HEK293 (cell line): Measurements from ENCODE around the gene CSF3R.

ENCODE experiments used
- CTCF ChIA-PET: fragments of 350-600 bp; formaldehyde crosslinking; extraction: SDS; loops from one replicate; lab custom pipeline; 2021; ENCODE audit warnings: antibody characterized with exemption; lab: Yijun Ruan, JAX
- POLR2A ChIA-PET: fragments of 300-600 bp; formaldehyde crosslinking; extraction: SDS; loops from one replicate; lab custom pipeline; 2020; ENCODE audit warnings: antibody characterized with exemption, inconsistent platforms; lab: Yijun Ruan, JAX
- H3K27ac ChIP-seq: fragments of 200-500 bp; sonication (Bioruptor generic); 2 replicates; pipeline ENCODE4 v1.5.1; 2014; ENCODE audit warnings: low read depth, low read length, control low read depth, inconsistent platforms; ENCODE audit errors: extremely low read depth
- H3K36me3 ChIP-seq, 2 experiments: fragments of 200-500 bp in 1 of 2; sonication (Bioruptor generic) in 1 of 2; 1 replicate in 1 of 2; 2 replicates in 1 of 2; pipeline ENCODE4 v1.5.1; 2014 to 2017; ENCODE audit warnings: inconsistent platforms in 2 of 2, low read length in 2 of 2; ENCODE audit not compliant: control insufficient read depth in 2 of 2, insufficient read depth in 1 of 2
- H3K4me1 ChIP-seq: fragments of 200-500 bp; sonication (Bioruptor generic); 2 replicates; pipeline ENCODE4 v1.5.1; 2014; ENCODE audit warnings: mild to moderate bottlenecking, low read length, inconsistent platforms; ENCODE audit not compliant: control insufficient read depth, insufficient read depth
- H3K4me3 ChIP-seq: 2 replicates; pipeline ENCODE4 v1.5.1; 2011; ENCODE audit warnings: low read depth, mild to moderate bottlenecking, control low read depth, low read length, moderate library complexity
- H3K9me3 ChIP-seq: fragments of 200-500 bp; sonication (Bioruptor generic); 2 replicates; pipeline ENCODE4 v1.5.1; 2014; ENCODE audit warnings: low read depth, low read length, inconsistent platforms; ENCODE audit not compliant: control insufficient read depth, insufficient read depth
- KLF8 ChIP-seq: fragments of 450-650 bp; formaldehyde crosslinking; IDR thresholded peaks from 2 replicates; pipeline ENCODE4 v1.5.1; 2016; ENCODE audit warnings: missing biosample characterization, missing genetic modification characterization
- SCRT1 ChIP-seq: fragments of 450-650 bp; formaldehyde crosslinking; IDR thresholded peaks from 2 replicates; pipeline ENCODE4 v1.5.1; 2016; ENCODE audit warnings: missing biosample characterization, missing genetic modification characterization, borderline replicate concordance
- YY2 ChIP-seq: fragments of 450-650 bp; formaldehyde crosslinking; IDR thresholded peaks from 2 replicates; pipeline ENCODE4 v1.5.1; 2016; ENCODE audit warnings: missing biosample characterization, missing genetic modification characterization
- ZNF146 ChIP-seq: fragments of 450-650 bp; formaldehyde crosslinking; IDR thresholded peaks from 2 replicates; pipeline ENCODE4 v1.5.1; 2016; ENCODE audit warnings: missing biosample characterization, missing genetic modification characterization
- ZNF544 ChIP-seq: fragments of 450-650 bp; formaldehyde crosslinking; IDR thresholded peaks from 2 replicates; pipeline ENCODE4 v1.5.0; 2017; ENCODE audit warnings: missing biosample characterization, missing genetic modification characterization
- ZNF621 ChIP-seq: fragments of 450-650 bp; formaldehyde crosslinking; IDR thresholded peaks from 2 replicates; pipeline ENCODE4 v1.5.1; 2017; ENCODE audit warnings: missing biosample characterization, missing genetic modification characterization
- ZNF624 ChIP-seq: fragments of 450-650 bp; formaldehyde crosslinking; IDR thresholded peaks from 2 replicates; pipeline ENCODE4 v1.5.1; 2017; ENCODE audit warnings: missing biosample characterization, missing genetic modification characterization
- ZNF654 ChIP-seq: fragments of 450-650 bp; formaldehyde crosslinking; IDR thresholded peaks from 2 replicates; pipeline ENCODE4 v1.5.1; 2016; ENCODE audit warnings: low read depth, missing biosample characterization, missing genetic modification characterization
- TF ChIP-seq, protein P1 (sequence below): fragments of 450-650 bp; formaldehyde crosslinking; IDR thresholded peaks from 2 replicates; pipeline ENCODE4 v1.5.0; 2017; ENCODE audit warnings: missing biosample characterization, missing genetic modification characterization, borderline replicate concordance
- TF ChIP-seq, protein P2 (sequence below): fragments of 450-650 bp; formaldehyde crosslinking; IDR thresholded peaks from 2 replicates; pipeline ENCODE4 v1.5.1; 2016; ENCODE audit warnings: missing biosample characterization, missing genetic modification characterization, low read depth
- TF ChIP-seq, protein P3 (sequence below): fragments of 450-650 bp; formaldehyde crosslinking; IDR thresholded peaks from 2 replicates; pipeline ENCODE4 v1.5.1; 2016; ENCODE audit warnings: missing biosample characterization, missing genetic modification characterization
- TF ChIP-seq, protein P4 (sequence below): fragments of 450-650 bp; formaldehyde crosslinking; IDR thresholded peaks from 2 replicates; pipeline ENCODE4 v1.5.1; 2016; ENCODE audit warnings: missing biosample characterization, missing genetic modification characterization
- TF ChIP-seq, protein P5 (sequence below): fragments of 450-650 bp; formaldehyde crosslinking; IDR thresholded peaks from 2 replicates; pipeline ENCODE4 v1.5.1; 2016; ENCODE audit warnings: missing biosample characterization, missing genetic modification characterization
- TF ChIP-seq, protein P6 (sequence below): fragments of 450-650 bp; formaldehyde crosslinking; IDR thresholded peaks from 2 replicates; pipeline ENCODE4 v1.5.1; 2016; ENCODE audit warnings: missing biosample characterization, missing genetic modification characterization, borderline replicate concordance
- TF ChIP-seq, protein P7 (sequence below): fragments of 450-650 bp; formaldehyde crosslinking; IDR thresholded peaks from 2 replicates; pipeline ENCODE4 v1.5.1; 2016; ENCODE audit warnings: missing biosample characterization, missing genetic modification characterization, borderline replicate concordance

CSF3R gene

DNA sequence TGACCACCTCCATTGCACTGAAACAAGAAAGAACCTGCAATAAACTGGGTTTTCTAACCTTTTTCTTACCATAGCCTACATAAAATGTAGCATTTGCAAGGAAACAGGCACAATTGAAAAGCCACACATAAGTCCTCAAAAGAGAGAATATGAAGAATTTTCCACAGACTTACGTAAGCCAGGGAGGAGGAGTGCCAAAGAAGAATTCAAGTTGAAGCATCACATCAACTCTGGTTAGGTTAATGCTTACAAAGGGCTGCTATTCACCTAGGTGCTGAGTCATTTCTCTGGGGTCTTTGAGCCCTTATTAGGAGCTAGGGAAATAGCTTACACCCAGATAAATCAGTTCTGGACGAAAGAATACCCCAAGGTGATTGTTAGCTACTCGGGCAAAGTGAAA, 42.1 kb downstream of the CSF3R start:
- H3K4me1 ChIP-seq = no peaks in the 10 kb centered on the region
- POLR2A ChIA-PET = no interaction called here
- H3K27ac ChIP-seq = no peak overlapping the region
- TF ChIP-seq YY2 (tag by site-specific recombination) = no peak
- no peak for TF ChIP-seq KLF8 (tag by site-specific recombination)
- TF ChIP-seq SCRT1 (tag by site-specific recombination) = no peak
- TF ChIP-seq, protein P1, sequence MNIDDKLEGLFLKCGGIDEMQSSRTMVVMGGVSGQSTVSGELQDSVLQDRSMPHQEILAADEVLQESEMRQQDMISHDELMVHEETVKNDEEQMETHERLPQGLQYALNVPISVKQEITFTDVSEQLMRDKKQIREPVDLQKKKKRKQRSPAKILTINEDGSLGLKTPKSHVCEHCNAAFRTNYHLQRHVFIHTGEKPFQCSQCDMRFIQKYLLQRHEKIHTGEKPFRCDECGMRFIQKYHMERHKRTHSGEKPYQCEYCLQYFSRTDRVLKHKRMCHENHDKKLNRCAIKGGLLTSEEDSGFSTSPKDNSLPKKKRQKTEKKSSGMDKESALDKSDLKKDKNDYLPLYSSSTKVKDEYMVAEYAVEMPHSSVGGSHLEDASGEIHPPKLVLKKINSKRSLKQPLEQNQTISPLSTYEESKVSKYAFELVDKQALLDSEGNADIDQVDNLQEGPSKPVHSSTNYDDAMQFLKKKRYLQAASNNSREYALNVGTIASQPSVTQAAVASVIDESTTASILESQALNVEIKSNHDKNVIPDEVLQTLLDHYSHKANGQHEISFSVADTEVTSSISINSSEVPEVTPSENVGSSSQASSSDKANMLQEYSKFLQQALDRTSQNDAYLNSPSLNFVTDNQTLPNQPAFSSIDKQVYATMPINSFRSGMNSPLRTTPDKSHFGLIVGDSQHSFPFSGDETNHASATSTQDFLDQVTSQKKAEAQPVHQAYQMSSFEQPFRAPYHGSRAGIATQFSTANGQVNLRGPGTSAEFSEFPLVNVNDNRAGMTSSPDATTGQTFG (tag by site-specific recombination) = no peak
- TF ChIP-seq ZNF624 (tag by site-specific recombination) = no peak
- no peak for TF ChIP-seq ZNF146 (tag by site-specific recombination)
- TF ChIP-seq, protein P2, sequence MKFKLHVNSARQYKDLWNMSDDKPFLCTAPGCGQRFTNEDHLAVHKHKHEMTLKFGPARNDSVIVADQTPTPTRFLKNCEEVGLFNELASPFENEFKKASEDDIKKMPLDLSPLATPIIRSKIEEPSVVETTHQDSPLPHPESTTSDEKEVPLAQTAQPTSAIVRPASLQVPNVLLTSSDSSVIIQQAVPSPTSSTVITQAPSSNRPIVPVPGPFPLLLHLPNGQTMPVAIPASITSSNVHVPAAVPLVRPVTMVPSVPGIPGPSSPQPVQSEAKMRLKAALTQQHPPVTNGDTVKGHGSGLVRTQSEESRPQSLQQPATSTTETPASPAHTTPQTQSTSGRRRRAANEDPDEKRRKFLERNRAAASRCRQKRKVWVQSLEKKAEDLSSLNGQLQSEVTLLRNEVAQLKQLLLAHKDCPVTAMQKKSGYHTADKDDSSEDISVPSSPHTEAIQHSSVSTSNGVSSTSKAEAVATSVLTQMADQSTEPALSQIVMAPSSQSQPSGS = no peak
- TF ChIP-seq ZNF544 (tag by site-specific recombination) = no peak
- TF ChIP-seq, protein P3, sequence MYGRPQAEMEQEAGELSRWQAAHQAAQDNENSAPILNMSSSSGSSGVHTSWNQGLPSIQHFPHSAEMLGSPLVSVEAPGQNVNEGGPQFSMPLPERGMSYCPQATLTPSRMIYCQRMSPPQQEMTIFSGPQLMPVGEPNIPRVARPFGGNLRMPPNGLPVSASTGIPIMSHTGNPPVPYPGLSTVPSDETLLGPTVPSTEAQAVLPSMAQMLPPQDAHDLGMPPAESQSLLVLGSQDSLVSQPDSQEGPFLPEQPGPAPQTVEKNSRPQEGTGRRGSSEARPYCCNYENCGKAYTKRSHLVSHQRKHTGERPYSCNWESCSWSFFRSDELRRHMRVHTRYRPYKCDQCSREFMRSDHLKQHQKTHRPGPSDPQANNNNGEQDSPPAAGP (tag by site-specific recombination) = no peak
- TF ChIP-seq, protein P4, sequence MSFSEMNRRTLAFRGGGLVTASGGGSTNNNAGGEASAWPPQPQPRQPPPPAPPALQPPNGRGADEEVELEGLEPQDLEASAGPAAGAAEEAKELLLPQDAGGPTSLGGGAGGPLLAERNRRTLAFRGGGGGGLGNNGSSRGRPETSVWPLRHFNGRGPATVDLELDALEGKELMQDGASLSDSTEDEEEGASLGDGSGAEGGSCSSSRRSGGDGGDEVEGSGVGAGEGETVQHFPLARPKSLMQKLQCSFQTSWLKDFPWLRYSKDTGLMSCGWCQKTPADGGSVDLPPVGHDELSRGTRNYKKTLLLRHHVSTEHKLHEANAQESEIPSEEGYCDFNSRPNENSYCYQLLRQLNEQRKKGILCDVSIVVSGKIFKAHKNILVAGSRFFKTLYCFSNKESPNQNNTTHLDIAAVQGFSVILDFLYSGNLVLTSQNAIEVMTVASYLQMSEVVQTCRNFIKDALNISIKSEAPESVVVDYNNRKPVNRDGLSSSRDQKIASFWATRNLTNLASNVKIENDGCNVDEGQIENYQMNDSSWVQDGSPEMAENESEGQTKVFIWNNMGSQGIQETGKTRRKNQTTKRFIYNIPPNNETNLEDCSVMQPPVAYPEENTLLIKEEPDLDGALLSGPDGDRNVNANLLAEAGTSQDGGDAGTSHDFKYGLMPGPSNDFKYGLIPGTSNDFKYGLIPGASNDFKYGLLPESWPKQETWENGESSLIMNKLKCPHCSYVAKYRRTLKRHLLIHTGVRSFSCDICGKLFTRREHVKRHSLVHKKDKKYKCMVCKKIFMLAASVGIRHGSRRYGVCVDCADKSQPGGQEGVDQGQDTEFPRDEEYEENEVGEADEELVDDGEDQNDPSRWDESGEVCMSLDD (tag by site-specific recombination) = no peak
- no peak for TF ChIP-seq ZNF654
- TF ChIP-seq, protein P5, sequence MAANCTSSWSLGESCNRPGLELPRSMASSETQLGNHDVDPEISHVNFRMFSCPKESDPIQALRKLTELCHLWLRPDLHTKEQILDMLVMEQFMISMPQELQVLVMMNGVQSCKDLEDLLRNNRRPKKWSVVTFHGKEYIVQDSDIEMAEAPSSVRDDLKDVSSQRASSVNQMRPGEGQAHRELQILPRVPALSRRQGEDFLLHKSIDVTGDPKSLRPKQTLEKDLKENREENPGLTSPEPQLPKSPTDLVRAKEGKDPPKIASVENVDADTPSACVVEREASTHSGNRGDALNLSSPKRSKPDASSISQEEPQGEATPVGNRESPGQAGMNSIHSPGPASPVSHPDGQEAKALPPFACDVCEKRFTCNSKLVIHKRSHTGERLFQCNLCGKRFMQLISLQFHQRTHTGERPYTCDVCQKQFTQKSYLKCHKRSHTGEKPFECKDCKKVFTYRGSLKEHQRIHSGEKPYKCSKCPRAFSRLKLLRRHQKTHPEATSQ (tag by site-specific recombination) = no peak
- no peak for TF ChIP-seq ZNF621
- H3K4me3 ChIP-seq = no peak overlapping the region
- CTCF ChIA-PET = interaction anchor here (1.1 kb wide), 1 partner anchor 10 kb away, joined by 3 read pairs; the partner anchor contains the start of gene OSCP1
- peaks cover 0 to 14% of the 10 kb centered on the region in 2 experiments; a peak in 2 of 3 replicates for H3K36me3 ChIP-seq
- no peaks in the 10 kb centered on the region for H3K9me3 ChIP-seq

DNA sequence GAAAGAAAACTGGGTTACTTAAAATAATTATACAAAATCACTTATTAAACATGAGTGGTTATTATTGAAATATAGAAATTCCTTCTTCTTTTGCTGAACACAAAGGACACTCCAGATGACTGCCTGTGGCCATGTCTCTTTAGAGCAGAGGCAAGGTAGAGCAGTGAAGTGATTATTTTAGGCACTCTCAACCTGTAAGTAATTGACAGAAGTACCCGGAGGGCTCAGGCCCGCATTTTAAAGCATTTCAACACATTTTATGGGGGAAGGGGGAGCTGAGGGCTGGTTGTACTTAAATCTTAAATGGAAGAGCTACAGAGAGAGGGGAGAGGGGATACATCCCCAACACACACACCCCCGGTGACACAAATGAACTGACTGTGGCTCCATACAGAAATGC, 42.7 kb downstream of the CSF3R start:
- ChIA-PET POLR2A (no interaction called here), CTCF (interaction anchor here (0.5 to 1.1 kb wide), 2 partner anchors 10 to 30 kb away, joined by 3 read pairs; partner anchors contain the start of gene OSCP1)
- H3K36me3 ChIP-seq = peaks cover 0 to 14% of the 10 kb centered on the region in 2 experiments; a peak in 2 of 3 replicates
- TF ChIP-seq, protein P6, sequence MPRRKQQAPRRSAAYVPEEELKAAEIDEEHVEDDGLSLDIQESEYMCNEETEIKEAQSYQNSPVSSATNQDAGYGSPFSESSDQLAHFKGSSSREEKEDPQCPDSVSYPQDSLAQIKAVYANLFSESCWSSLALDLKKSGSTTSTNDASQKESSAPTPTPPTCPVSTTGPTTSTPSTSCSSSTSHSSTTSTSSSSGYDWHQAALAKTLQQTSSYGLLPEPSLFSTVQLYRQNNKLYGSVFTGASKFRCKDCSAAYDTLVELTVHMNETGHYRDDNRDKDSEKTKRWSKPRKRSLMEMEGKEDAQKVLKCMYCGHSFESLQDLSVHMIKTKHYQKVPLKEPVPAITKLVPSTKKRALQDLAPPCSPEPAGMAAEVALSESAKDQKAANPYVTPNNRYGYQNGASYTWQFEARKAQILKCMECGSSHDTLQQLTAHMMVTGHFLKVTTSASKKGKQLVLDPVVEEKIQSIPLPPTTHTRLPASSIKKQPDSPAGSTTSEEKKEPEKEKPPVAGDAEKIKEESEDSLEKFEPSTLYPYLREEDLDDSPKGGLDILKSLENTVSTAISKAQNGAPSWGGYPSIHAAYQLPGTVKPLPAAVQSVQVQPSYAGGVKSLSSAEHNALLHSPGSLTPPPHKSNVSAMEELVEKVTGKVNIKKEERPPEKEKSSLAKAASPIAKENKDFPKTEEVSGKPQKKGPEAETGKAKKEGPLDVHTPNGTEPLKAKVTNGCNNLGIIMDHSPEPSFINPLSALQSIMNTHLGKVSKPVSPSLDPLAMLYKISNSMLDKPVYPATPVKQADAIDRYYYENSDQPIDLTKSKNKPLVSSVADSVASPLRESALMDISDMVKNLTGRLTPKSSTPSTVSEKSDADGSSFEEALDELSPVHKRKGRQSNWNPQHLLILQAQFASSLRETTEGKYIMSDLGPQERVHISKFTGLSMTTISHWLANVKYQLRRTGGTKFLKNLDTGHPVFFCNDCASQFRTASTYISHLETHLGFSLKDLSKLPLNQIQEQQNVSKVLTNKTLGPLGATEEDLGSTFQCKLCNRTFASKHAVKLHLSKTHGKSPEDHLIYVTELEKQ (tag by site-specific recombination) = no peak
- TF ChIP-seq, protein P7, sequence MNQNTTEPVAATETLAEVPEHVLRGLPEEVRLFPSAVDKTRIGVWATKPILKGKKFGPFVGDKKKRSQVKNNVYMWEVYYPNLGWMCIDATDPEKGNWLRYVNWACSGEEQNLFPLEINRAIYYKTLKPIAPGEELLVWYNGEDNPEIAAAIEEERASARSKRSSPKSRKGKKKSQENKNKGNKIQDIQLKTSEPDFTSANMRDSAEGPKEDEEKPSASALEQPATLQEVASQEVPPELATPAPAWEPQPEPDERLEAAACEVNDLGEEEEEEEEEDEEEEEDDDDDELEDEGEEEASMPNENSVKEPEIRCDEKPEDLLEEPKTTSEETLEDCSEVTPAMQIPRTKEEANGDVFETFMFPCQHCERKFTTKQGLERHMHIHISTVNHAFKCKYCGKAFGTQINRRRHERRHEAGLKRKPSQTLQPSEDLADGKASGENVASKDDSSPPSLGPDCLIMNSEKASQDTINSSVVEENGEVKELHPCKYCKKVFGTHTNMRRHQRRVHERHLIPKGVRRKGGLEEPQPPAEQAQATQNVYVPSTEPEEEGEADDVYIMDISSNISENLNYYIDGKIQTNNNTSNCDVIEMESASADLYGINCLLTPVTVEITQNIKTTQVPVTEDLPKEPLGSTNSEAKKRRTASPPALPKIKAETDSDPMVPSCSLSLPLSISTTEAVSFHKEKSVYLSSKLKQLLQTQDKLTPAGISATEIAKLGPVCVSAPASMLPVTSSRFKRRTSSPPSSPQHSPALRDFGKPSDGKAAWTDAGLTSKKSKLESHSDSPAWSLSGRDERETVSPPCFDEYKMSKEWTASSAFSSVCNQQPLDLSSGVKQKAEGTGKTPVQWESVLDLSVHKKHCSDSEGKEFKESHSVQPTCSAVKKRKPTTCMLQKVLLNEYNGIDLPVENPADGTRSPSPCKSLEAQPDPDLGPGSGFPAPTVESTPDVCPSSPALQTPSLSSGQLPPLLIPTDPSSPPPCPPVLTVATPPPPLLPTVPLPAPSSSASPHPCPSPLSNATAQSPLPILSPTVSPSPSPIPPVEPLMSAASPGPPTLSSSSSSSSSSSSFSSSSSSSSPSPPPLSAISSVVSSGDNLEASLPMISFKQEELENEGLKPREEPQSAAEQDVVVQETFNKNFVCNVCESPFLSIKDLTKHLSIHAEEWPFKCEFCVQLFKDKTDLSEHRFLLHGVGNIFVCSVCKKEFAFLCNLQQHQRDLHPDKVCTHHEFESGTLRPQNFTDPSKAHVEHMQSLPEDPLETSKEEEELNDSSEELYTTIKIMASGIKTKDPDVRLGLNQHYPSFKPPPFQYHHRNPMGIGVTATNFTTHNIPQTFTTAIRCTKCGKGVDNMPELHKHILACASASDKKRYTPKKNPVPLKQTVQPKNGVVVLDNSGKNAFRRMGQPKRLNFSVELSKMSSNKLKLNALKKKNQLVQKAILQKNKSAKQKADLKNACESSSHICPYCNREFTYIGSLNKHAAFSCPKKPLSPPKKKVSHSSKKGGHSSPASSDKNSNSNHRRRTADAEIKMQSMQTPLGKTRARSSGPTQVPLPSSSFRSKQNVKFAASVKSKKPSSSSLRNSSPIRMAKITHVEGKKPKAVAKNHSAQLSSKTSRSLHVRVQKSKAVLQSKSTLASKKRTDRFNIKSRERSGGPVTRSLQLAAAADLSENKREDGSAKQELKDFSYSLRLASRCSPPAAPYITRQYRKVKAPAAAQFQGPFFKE (tag by site-specific recombination) = no peak

More for the DNA sequence above, 42.7 kb downstream of the CSF3R start:
- Histone ChIP-seq H3K9me3 (no peaks in the 10 kb centered on the region), H3K27ac (no peak overlapping the region), H3K4me1 (no peaks in the 10 kb centered on the region), H3K4me3 (no peak overlapping the region)
